HepG2 (cell line): ENCODE results near the gene SLC26A5. TPM values are rescaled to one million over a fixed set of nuclear protein-coding genes. Genes with fewer than 3 reads are reported as not detected.

ENCODE experiments used
- GABPA ChIP-seq, 2 experiments: IDR thresholded peaks; 2 replicates each; pipeline ENCODE4 v1.6.1; 2011 to 2016; ENCODE audit warnings: low read depth in 2 of 2, low read length in 1 of 2, missing biosample characterization in 1 of 2, missing genetic modification characterization in 1 of 2
- HMGXB4 ChIP-seq, 2 experiments: sonication (generic) in 1 of 2; formaldehyde crosslinking in 1 of 2; IDR thresholded peaks; 2 replicates each; pipeline versions ENCODE4 v1.4.0 to v1.6.1; 2018 to 2020; ENCODE audit warnings: missing genetic modification reagents in 2 of 2, borderline replicate concordance in 1 of 2, low read depth in 1 of 2, mild to moderate bottlenecking in 1 of 2, missing biosample characterization in 1 of 2
- NPAS2 ChIP-seq: sonication (generic); formaldehyde crosslinking; IDR thresholded peaks from 2 replicates; pipeline ENCODE4 v1.8.0; 2022; ENCODE audit warnings: mild to moderate bottlenecking, missing genetic modification reagents, borderline replicate concordance
- ONECUT2 ChIP-seq: sonication (generic); formaldehyde crosslinking; IDR thresholded peaks from 2 replicates; pipeline ENCODE4 v1.4.0; 2020; ENCODE audit warnings: missing genetic modification reagents
- SIX4 ChIP-seq: sonication (generic); formaldehyde crosslinking; IDR thresholded peaks from 2 replicates; pipeline ENCODE4 v1.4.0; 2020; ENCODE audit warnings: missing genetic modification reagents
- SMAD1 ChIP-seq: sonication (generic); formaldehyde crosslinking; IDR thresholded peaks from 2 replicates; pipeline ENCODE4 v1.4.0; 2020; ENCODE audit warnings: missing genetic modification reagents, low read depth, mild to moderate bottlenecking, borderline replicate concordance
- SPEN ChIP-seq: sonication (generic); formaldehyde crosslinking; IDR thresholded peaks from 2 replicates; pipeline ENCODE4 v1.5.1; 2020; ENCODE audit warnings: low read depth, mild to moderate bottlenecking, missing genetic modification reagents
- TEAD3 ChIP-seq: optimal IDR thresholded peaks from 2 replicates; pipeline ENCODE3; 2016; ENCODE audit warnings: borderline replicate concordance
- ZNF550 ChIP-seq: sonication (generic); formaldehyde crosslinking; IDR thresholded peaks from 2 replicates; pipeline ENCODE4 v1.4.0; 2020; ENCODE audit warnings: mild to moderate bottlenecking, missing genetic modification reagents, borderline replicate concordance
- ZNF562 ChIP-seq: sonication (generic); formaldehyde crosslinking; IDR thresholded peaks from 2 replicates; pipeline ENCODE4 v1.8.0; 2022; ENCODE audit warnings: missing genetic modification reagents, borderline replicate concordance
- ZNF770 ChIP-seq: sonication (generic); formaldehyde crosslinking; IDR thresholded peaks from 2 replicates; pipeline ENCODE4 v1.5.0; 2020; ENCODE audit warnings: mild to moderate bottlenecking, missing genetic modification reagents
- ZNF782 ChIP-seq: sonication (generic); formaldehyde crosslinking; IDR thresholded peaks from 2 replicates; pipeline ENCODE4 v1.4.0; 2020; ENCODE audit warnings: missing genetic modification reagents, mild to moderate bottlenecking, borderline replicate concordance
- polyA plus RNA-seq, 8 experiments: library from polyadenylated mRNA; depleted of rRNA in 3 of 8; stranded (reverse) in 7 of 8; unstranded in 1 of 8; fragments of >200 nt; fragmentation: Illumina TruSeq in 4 of 8; extraction: Trizol in 4 of 8; gene quantifications; 2 replicates each; pipeline versions ENCODE4 v1.2.1 to v1.2.3, GENCODE V29; 2011 to 2016; ENCODE audit warnings: low read depth in 4 of 8, missing spikeins in 1 of 8, mixed read lengths in 1 of 8; ENCODE audit not compliant: insufficient read depth in 1 of 8
- total RNA-seq, 5 experiments: library from RNA; depleted of rRNA; stranded (reverse); fragments of >200 nt; fragmentation: Illumina TruSeq; extraction: Trizol; gene quantifications; 2 replicates each; pipeline ENCODE4 v1.2.3, GENCODE V29; 2016; ENCODE audit warnings: low read depth in 1 of 5
- TF ChIP-seq, protein P1 (sequence below): sonication (generic); formaldehyde crosslinking; conservative IDR thresholded peaks from 2 replicates; pipeline ENCODE4 v1.4.0; 2020; ENCODE audit warnings: mild to moderate bottlenecking, missing genetic modification reagents, moderate library complexity
- TF ChIP-seq, protein P2 (sequence below): sonication (generic); formaldehyde crosslinking; IDR thresholded peaks from 2 replicates; pipeline ENCODE4 v1.9.0; 2021; ENCODE audit warnings: missing genetic modification reagents, mild to moderate bottlenecking, borderline replicate concordance
- TF ChIP-seq, protein P3 (sequence below): sonication (generic); formaldehyde crosslinking; IDR thresholded peaks from 2 replicates; pipeline ENCODE4 v1.8.1; 2023; ENCODE audit warnings: mild to moderate bottlenecking, missing genetic modification reagents

SLC26A5 gene
- total and polyA plus RNA-seq, 2 of the 13 experiments (the other 11 are each of a cell fraction or from before 2014, with no cell fraction given), result 0.08 to 0.11 TPM

- TF ChIP-seq, protein P1, sequence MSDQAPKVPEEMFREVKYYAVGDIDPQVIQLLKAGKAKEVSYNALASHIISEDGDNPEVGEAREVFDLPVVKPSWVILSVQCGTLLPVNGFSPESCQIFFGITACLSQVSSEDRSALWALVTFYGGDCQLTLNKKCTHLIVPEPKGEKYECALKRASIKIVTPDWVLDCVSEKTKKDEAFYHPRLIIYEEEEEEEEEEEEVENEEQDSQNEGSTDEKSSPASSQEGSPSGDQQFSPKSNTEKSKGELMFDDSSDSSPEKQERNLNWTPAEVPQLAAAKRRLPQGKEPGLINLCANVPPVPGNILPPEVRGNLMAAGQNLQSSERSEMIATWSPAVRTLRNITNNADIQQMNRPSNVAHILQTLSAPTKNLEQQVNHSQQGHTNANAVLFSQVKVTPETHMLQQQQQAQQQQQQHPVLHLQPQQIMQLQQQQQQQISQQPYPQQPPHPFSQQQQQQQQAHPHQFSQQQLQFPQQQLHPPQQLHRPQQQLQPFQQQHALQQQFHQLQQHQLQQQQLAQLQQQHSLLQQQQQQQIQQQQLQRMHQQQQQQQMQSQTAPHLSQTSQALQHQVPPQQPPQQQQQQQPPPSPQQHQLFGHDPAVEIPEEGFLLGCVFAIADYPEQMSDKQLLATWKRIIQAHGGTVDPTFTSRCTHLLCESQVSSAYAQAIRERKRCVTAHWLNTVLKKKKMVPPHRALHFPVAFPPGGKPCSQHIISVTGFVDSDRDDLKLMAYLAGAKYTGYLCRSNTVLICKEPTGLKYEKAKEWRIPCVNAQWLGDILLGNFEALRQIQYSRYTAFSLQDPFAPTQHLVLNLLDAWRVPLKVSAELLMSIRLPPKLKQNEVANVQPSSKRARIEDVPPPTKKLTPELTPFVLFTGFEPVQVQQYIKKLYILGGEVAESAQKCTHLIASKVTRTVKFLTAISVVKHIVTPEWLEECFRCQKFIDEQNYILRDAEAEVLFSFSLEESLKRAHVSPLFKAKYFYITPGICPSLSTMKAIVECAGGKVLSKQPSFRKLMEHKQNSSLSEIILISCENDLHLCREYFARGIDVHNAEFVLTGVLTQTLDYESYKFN (CRISPR knock-in tag), result 0 out of 2 replicates have a peak, but pooled peaks have one; percentile 43
- no peak for TF ChIP-seq SMAD1 (CRISPR knock-in tag)
- TF ChIP-seq, protein P2, sequence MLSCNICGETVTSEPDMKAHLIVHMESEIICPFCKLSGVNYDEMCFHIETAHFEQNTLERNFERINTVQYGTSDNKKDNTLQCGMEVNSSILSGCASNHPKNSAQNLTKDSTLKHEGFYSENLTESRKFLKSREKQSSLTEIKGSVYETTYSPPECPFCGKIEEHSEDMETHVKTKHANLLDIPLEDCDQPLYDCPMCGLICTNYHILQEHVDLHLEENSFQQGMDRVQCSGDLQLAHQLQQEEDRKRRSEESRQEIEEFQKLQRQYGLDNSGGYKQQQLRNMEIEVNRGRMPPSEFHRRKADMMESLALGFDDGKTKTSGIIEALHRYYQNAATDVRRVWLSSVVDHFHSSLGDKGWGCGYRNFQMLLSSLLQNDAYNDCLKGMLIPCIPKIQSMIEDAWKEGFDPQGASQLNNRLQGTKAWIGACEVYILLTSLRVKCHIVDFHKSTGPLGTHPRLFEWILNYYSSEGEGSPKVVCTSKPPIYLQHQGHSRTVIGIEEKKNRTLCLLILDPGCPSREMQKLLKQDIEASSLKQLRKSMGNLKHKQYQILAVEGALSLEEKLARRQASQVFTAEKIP (CRISPR knock-in tag), result no peak
- TF ChIP-seq GABPA (IDR thresholded peaks at IDR 0.05; ENCODE audit: low read depth, low read length), result peak; percentile 84
- TF ChIP-seq GABPA (CRISPR knock-in tag; IDR thresholded peaks at IDR 0.05; ENCODE audit: low read depth), result peak; percentile 97
- peak; percentile 88 to 96 for TF ChIP-seq HMGXB4 (CRISPR knock-in tag; IDR thresholded peaks at IDR 0.05; ENCODE audit: borderline replicate concordance in 1 of 2, low read depth in 1 of 2)
- peak; percentile 52 for TF ChIP-seq TEAD3 (CRISPR knock-in tag)
- TF ChIP-seq SIX4 (CRISPR knock-in tag), result peak; percentile 69; the same call in 1 of the 2 replicates
- TF ChIP-seq ZNF562 (CRISPR knock-in tag), result no peak
- no peak for TF ChIP-seq NPAS2 (CRISPR knock-in tag)
- TF ChIP-seq ONECUT2, result peak; percentile 53
- TF ChIP-seq ZNF770 (CRISPR knock-in tag), result peak; percentile 79
- peak; percentile 88 for TF ChIP-seq SPEN (CRISPR knock-in tag)
- no peak for TF ChIP-seq ZNF550 (CRISPR knock-in tag)
- TF ChIP-seq ZNF782 (CRISPR knock-in tag), result no peak
- TF ChIP-seq, protein P3, sequence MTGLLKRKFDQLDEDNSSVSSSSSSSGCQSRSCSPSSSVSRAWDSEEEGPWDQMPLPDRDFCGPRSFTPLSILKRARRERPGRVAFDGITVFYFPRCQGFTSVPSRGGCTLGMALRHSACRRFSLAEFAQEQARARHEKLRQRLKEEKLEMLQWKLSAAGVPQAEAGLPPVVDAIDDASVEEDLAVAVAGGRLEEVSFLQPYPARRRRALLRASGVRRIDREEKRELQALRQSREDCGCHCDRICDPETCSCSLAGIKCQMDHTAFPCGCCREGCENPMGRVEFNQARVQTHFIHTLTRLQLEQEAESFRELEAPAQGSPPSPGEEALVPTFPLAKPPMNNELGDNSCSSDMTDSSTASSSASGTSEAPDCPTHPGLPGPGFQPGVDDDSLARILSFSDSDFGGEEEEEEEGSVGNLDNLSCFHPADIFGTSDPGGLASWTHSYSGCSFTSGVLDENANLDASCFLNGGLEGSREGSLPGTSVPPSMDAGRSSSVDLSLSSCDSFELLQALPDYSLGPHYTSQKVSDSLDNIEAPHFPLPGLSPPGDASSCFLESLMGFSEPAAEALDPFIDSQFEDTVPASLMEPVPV, result 0 out of 2 replicates have a peak, but pooled peaks have one; percentile 78
These were observed 101.4 kb downstream of the SLC26A5 start, which contains the start of gene DNAJC2 (continued) for GRCh38 chr7:103344453-103345149.
